ENCODE measurements around the gene LILRB4.
"Not testable (repeated sequence)": the region's sequence is repeated elsewhere in the genome, so short reads cannot be mapped to it uniquely, and the experiment has no call there.

The LILRB4 gene

GRCh38 chr19:54633401-54633800, 29.4 kb upstream of the LILRB4 start:
- no peak for DNase-seq (ENCODE audit: insufficient read length, low spot score)
- TF ChIP-seq POLR2A (IDR thresholded peaks at IDR 0.05; ENCODE audit: low read depth, low read length) = no peak
- FAIRE-seq = no peak

DNA sequence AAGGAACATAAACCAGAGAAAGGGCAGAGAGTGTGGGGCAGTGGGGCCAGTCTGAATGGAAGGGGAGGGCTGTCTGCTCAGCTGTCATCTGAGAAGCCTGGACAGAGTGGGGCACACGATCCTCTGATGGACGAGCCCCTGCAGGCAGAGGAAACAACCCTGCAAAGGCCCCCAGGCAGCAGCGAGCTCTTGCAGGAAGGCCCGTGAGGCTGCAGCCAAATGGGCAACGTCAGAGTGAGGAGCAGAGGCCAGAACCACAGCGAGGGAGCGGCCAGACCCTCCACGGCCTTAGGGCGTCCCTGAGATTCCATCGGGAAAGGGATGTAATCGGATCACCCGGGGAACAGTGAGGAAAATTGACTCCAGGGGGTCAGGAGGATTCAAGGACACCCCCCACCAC, 26.7 kb upstream of the LILRB4 start:
- DNase-seq (ENCODE audit: insufficient read length, low spot score); FAIRE-seq: not testable (repeated sequence)

- no peak for TF ChIP-seq POLR2A (IDR thresholded peaks at IDR 0.05; ENCODE audit: low read depth, low read length)
- DNase-seq (ENCODE audit: insufficient read length, low spot score) (no peak), FAIRE-seq (no peak)
Observed at GRCh38 chr19:54638683-54639082, 24.1 kb upstream of the LILRB4 start.

GRCh38 chr19:54642953-54643352, 19.8 kb upstream of the LILRB4 start:
- DNase-seq (ENCODE audit: insufficient read length, low spot score); FAIRE-seq: not testable (repeated sequence)

GRCh38 chr19:54643583-54643982, 19.2 kb upstream of the LILRB4 start:
- not testable (repeated sequence) for FAIRE-seq; DNase-seq (ENCODE audit: insufficient read length, low spot score)

GRCh38 chr19:54644056-54644455, 18.7 kb upstream of the LILRB4 start:
- DNase-seq (ENCODE audit: insufficient read length, low spot score) = no peak
- TF ChIP-seq POLR2A (IDR thresholded peaks at IDR 0.05; ENCODE audit: low read depth, low read length) = no peak
- no peak for FAIRE-seq

DNA sequence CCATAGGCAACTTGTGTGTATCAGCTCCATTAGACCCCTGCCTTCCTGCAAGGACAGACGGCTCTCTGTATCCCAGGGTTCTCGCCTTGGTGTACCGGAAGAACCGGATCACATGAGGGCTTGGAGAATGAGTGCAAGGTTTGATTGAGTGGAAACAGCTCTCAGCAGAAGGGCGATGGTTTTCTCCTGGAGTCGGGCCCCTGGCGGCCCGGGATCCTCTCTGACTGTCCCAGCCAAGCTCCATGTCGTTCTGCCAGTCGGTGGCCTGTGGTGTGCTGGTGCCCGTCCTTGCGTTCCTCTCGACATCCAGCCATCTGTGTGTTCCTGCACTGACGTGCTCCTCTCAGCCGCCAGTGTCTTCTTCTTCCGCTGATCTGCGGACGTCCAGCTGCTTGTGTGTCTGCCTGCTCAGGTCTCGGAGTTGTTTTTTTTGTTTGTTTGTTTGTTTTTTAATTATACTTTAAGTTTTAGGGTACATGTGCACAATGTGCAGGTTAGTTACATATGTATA, 16.4 kb upstream of the LILRB4 start:
- DNase-seq (ENCODE audit: insufficient read length, low spot score) (no peak), FAIRE-seq (no peak)
- no peak for TF ChIP-seq POLR2A (IDR thresholded peaks at IDR 0.05; ENCODE audit: low read depth, low read length)

DNA sequence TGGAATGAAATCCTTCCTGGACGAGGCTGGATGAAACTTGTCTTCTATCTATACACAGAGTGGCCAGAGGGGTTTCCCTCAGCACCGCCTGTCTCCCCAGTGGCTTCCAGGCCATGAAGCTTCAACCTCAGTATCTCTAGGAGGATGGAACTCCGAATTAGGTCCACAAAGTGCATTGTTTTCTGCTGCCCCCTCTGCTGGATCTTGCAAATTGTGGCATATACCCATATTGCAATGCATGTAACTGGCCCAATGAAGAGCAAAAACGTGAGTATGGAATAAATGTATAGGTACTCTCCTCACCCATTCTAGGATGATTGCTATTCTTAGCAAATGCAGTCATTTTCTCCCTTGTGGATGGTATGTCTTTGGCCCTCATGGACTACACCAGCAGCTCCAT, 14.7 kb upstream of the LILRB4 start:
- no peak for TF ChIP-seq POLR2A (IDR thresholded peaks at IDR 0.05; ENCODE audit: low read depth, low read length)
- DNase-seq (ENCODE audit: insufficient read length, low spot score) (no peak), FAIRE-seq (no peak)

- peak; percentile 47 for DNase-seq (ENCODE audit: insufficient read length, low spot score)
- no peak for TF ChIP-seq POLR2A (IDR thresholded peaks at IDR 0.05; ENCODE audit: low read depth, low read length)
- no peak for FAIRE-seq
Observed at GRCh38 chr19:54650108-54650655, 12.6 kb upstream of the LILRB4 start.

GRCh38 chr19:54653181-54653809, 9.5 kb upstream of the LILRB4 start:
- no peak for FAIRE-seq
- peak; percentile 65 for DNase-seq (ENCODE audit: insufficient read length, low spot score)
- TF ChIP-seq POLR2A (IDR thresholded peaks at IDR 0.05; ENCODE audit: low read depth, low read length) = no peak

DNA sequence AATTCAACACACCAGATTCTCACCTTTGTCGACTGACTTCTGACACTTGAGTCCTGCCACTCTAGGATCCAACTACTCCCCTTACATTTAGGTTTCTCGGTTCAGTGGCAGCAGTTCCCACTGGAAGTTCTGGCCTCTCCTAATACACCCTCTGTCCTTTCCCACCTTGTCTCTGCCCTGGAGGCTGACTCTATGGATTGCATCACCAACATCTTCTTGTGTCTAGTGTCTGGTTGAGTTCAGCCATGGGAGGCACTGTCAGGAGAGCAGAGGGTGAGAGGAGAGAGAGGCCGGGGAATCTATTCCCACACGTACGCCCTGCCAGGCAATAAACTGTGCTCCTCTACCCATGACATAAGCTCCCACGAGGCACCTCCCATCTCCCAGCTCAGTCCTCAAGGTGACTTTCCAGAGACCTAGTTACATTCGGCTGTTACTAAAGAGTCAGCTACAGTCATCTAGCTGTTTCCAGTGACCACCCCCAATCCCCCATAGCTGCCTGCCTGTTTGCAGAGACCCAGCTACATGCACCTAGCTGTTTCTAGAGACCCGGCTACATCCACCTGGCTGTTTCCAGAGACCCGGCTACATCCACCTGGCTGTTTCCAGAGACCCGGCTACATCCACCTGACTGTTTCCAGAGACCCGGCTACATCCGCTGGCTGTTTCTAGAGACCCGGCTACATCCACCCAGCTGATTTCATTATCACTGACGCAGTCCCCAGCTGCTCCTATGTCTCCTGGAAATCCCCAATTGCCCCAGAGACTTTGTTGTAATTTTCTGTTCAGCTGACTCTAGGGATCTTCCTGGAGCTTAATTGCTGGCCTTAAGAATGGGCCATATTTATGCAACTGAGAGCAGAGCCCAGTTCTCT, 8.1 kb upstream of the LILRB4 start:
- no peak for DNase-seq (ENCODE audit: insufficient read length, low spot score)
- no peak for TF ChIP-seq POLR2A (IDR thresholded peaks at IDR 0.05; ENCODE audit: low read depth, low read length)
- FAIRE-seq = no peak

DNA sequence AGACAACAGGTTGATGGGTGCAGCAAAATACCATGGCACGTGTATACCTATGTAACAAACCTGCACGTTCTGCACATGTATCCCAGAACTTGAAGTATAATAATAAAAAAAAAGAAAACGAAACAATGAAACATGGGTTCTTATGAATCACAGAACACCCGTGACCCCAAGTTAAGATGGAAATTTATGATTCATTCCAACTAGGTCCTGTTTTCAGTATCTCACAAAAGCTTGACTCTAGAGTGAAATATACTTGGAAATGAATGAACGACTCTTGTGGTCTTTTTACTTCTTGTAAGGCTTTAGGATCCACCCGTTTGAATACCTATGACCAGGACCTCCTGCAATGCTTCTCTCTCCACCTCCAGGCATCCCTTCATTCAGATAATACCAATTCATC, 3.5 kb upstream of the LILRB4 start:
- DNase-seq (ENCODE audit: insufficient read length, low spot score) (no peak), FAIRE-seq (no peak)
- no peak for TF ChIP-seq POLR2A (IDR thresholded peaks at IDR 0.05; ENCODE audit: low read depth, low read length)

GRCh38 chr19:54660306-54660705, 2.5 kb upstream of the LILRB4 start:
- TF ChIP-seq POLR2A (IDR thresholded peaks at IDR 0.05; ENCODE audit: low read depth, low read length) = no peak
- DNase-seq (ENCODE audit: insufficient read length, low spot score) = no peak
- FAIRE-seq = no peak

GRCh38 chr19:54660964-54661363, 1.8 kb upstream of the LILRB4 start:
- FAIRE-seq (no peak), DNase-seq (ENCODE audit: insufficient read length, low spot score) (no peak)
- TF ChIP-seq POLR2A (IDR thresholded peaks at IDR 0.05; ENCODE audit: low read depth, low read length) = no peak
